ENCODE measurements around the gene SLC6A3. TPM values are rescaled to one million over a fixed set of nuclear protein-coding genes. Genes with fewer than 3 reads are reported as not detected.

SLC6A3 gene
- total RNA-seq, 1 donor = not detected

DNA sequence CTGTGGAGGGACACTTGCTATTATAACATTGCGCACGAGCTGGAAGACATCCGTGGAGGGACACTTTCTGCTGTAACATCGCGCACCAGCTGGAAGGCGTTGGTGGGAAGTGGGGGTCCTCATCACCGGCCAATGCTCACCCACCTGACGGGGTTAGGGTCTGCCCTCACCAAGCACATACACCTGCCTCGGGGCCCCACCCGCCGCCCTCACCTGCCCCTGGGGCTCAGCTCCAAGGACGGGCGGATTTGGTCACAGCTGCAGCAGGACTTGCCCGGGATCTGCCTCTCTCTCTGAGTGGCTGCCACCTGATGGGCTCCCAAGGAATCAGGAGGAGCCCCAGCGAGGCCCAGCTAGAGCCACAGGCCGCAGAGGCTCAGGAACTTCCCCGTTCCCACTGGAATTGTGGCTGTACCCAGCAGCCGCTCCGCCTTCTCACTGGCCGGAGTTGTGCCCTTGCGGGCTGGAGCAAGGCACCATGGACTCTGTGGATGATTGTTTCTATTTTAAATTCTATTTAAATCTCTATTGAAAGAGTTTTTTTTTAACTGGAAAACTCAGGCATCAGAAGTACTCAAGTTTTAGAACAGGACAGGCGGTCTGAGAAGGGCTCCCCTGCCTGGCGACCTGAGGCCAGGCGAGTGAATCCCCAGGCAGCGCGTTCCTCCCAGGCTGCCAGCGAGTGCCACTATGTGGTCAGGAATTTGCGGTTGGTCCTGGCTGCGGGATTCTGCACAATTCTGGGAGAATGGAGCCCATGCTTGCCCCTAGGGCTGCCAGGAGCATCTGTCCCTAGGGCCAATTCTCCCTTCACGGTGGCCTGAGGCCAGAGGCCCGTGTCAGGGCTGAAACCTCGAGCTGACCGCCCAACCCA lies 38.9 kb upstream of the SLC6A3 start:
- H3K4me2 ChIP-seq (ENCODE audit: insufficient read depth, low read length) = no peak overlapping the region
- no peak for DNase-seq (ENCODE audit: insufficient read length, low spot score, missing footprints)
- no peak overlapping the region for H3K4me3 ChIP-seq (ENCODE audit: insufficient read depth, low read length)
- no peaks in the 10 kb centered on the region for H3K27me3 ChIP-seq (ENCODE audit: insufficient read depth, low read length)
- H3K4me1 ChIP-seq (ENCODE audit: insufficient read depth, low read length) = peaks cover 3% of the 10 kb centered on the region
- no peaks in the 10 kb centered on the region for H3K79me2 ChIP-seq (ENCODE audit: insufficient read depth, low read length)
- peaks cover 38% of the 10 kb centered on the region for H3K36me3 ChIP-seq (ENCODE audit: insufficient read depth, low read length)
- H3K9me3 ChIP-seq (ENCODE audit: low read depth, low read length) = no peaks in the 10 kb centered on the region
- no peak overlapping the region for H2AFZ ChIP-seq (ENCODE audit: low read length)
- no peak overlapping the region for H3K27ac ChIP-seq (ENCODE audit: low read depth, low read length)
- TF ChIP-seq, protein P1, sequence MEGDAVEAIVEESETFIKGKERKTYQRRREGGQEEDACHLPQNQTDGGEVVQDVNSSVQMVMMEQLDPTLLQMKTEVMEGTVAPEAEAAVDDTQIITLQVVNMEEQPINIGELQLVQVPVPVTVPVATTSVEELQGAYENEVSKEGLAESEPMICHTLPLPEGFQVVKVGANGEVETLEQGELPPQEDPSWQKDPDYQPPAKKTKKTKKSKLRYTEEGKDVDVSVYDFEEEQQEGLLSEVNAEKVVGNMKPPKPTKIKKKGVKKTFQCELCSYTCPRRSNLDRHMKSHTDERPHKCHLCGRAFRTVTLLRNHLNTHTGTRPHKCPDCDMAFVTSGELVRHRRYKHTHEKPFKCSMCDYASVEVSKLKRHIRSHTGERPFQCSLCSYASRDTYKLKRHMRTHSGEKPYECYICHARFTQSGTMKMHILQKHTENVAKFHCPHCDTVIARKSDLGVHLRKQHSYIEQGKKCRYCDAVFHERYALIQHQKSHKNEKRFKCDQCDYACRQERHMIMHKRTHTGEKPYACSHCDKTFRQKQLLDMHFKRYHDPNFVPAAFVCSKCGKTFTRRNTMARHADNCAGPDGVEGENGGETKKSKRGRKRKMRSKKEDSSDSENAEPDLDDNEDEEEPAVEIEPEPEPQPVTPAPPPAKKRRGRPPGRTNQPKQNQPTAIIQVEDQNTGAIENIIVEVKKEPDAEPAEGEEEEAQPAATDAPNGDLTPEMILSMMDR (IDR thresholded peaks at IDR 0.05; ENCODE audit: extremely low read depth, low read depth, low read length) = no peak
- H4K20me1 ChIP-seq (ENCODE audit: insufficient read depth, low read length) = peaks cover 41% of the 10 kb centered on the region

DNA sequence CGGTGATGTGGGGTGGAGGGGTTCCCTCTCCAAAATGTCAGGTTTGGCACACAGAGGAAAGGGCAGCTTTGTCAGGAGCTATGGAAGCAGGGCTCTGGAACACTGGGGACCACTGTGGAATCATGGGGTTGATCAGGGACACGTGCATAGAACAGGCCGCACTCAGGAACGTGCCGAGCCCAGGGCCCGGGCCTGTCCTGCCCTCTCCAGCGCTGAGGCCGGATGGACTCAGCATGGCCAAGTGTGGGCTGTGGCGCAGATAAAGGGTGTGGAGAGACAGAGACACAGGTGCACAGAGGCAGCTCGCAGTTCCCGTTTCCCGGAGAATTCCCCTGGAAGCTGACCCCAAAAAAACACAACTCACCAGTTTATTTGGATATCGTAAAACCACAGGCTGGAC lies 37.8 kb upstream of the SLC6A3 start:
- H3K27me3 ChIP-seq (ENCODE audit: insufficient read depth, low read length) = no peaks in the 10 kb centered on the region
- peaks cover 42% of the 10 kb centered on the region for H3K36me3 ChIP-seq (ENCODE audit: insufficient read depth, low read length)
- TF ChIP-seq, protein P1 (IDR thresholded peaks at IDR 0.05; ENCODE audit: extremely low read depth, low read depth, low read length) = no peak
- no peak overlapping the region for H2AFZ ChIP-seq (ENCODE audit: low read length)
- no peak overlapping the region for H3K4me3 ChIP-seq (ENCODE audit: insufficient read depth, low read length)
- no peaks in the 10 kb centered on the region for H3K9me3 ChIP-seq (ENCODE audit: low read depth, low read length)
- H3K4me1 ChIP-seq (ENCODE audit: insufficient read depth, low read length) = no peaks in the 10 kb centered on the region
- H3K27ac ChIP-seq (ENCODE audit: low read depth, low read length) = no peak overlapping the region
- no peaks in the 10 kb centered on the region for H3K79me2 ChIP-seq (ENCODE audit: insufficient read depth, low read length)
- DNase-seq (ENCODE audit: insufficient read length, low spot score, missing footprints) = no peak
- no peak overlapping the region for H3K4me2 ChIP-seq (ENCODE audit: insufficient read depth, low read length)
- H4K20me1 ChIP-seq (ENCODE audit: insufficient read depth, low read length) = peaks cover 43% of the 10 kb centered on the region

DNA sequence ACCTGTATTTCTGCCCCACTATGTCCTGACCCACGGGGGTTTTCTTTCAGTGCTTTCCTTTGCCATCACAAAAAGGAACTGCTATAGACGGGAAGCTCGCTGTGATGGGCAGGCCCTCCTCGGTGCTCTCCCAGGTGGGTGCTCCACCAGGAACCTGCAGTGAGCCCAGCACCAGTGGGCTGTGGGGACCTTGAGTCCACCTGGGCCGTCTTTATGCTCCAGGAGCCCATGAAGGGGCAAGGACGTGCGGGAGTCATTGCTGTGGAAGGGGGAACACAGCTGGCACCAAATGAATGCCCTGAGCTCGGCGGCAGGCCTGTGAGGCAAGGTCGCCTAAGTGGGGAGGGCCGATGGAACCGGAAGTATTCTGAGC lies 36.7 kb upstream of the SLC6A3 start:
- TF ChIP-seq, protein P1 (IDR thresholded peaks at IDR 0.05; ENCODE audit: extremely low read depth, low read depth, low read length) = no peak
- peaks cover 31% of the 10 kb centered on the region for H3K36me3 ChIP-seq (ENCODE audit: insufficient read depth, low read length)
- no peak overlapping the region for H3K4me2 ChIP-seq (ENCODE audit: insufficient read depth, low read length)
- H3K79me2 ChIP-seq (ENCODE audit: insufficient read depth, low read length) = no peaks in the 10 kb centered on the region
- peaks cover 43% of the 10 kb centered on the region for H4K20me1 ChIP-seq (ENCODE audit: insufficient read depth, low read length)
- no peaks in the 10 kb centered on the region for H3K9me3 ChIP-seq (ENCODE audit: low read depth, low read length)
- H3K27ac ChIP-seq (ENCODE audit: low read depth, low read length) = no peak overlapping the region
- no peak for DNase-seq (ENCODE audit: insufficient read length, low spot score, missing footprints)
- H3K4me1 ChIP-seq (ENCODE audit: insufficient read depth, low read length) = no peaks in the 10 kb centered on the region
- H2AFZ ChIP-seq (ENCODE audit: low read length) = no peak overlapping the region
- H3K27me3 ChIP-seq (ENCODE audit: insufficient read depth, low read length) = no peaks in the 10 kb centered on the region
- no peak overlapping the region for H3K4me3 ChIP-seq (ENCODE audit: insufficient read depth, low read length)

DNA sequence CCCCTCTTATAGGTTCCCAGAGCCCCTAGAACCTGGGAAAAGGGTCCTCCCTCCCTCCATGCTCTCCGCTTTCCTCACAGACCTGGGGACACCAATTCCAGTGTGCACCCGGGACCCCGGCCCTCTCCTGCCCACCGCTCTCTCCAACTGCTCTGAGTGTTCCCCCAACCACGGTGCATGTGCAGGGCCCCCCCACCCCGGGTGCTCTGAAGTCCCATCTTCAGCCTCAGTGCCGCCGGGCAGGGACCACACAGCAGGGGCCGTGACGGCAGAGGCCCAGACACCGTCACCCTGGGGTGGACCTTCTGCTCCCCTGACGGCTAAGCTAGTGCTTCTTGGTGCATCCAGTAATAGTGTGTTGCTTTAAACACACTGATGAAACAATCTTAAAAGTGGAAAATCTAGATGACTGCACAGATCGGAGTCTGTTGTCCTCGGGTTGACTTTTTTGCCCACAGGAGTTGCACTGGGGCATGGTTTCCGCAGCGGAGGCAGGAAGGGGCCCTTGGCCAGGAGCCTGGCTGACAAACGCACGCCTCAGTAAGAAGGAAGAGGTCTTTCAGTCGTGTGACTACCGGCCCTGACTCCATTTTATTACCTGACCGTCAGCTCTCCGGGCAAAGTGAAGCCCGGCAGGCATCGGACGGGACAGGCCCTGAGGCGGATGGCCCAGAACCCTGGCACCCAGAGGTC lies 36.2 kb upstream of the SLC6A3 start:
- Histone ChIP-seq H3K4me3 (ENCODE audit: insufficient read depth, low read length) (no peak overlapping the region), H3K9me3 (ENCODE audit: low read depth, low read length) (no peaks in the 10 kb centered on the region), H3K4me2 (ENCODE audit: insufficient read depth, low read length) (no peak overlapping the region), H4K20me1 (ENCODE audit: insufficient read depth, low read length) (peaks cover 43% of the 10 kb centered on the region), H3K27me3 (ENCODE audit: insufficient read depth, low read length) (no peaks in the 10 kb centered on the region), H3K79me2 (ENCODE audit: insufficient read depth, low read length) (no peaks in the 10 kb centered on the region), H3K27ac (ENCODE audit: low read depth, low read length) (no peak overlapping the region), H3K4me1 (ENCODE audit: insufficient read depth, low read length) (no peaks in the 10 kb centered on the region), H2AFZ (ENCODE audit: low read length) (no peak overlapping the region), H3K36me3 (ENCODE audit: insufficient read depth, low read length) (peaks cover 26% of the 10 kb centered on the region)
- TF ChIP-seq, protein P1 (IDR thresholded peaks at IDR 0.05; ENCODE audit: extremely low read depth, low read depth, low read length) = no peak
- no peak for DNase-seq (ENCODE audit: insufficient read length, low spot score, missing footprints)
